Lung microvascular endothelial cell (primary cell): ENCODE data around the gene NOTCH3. TPM values are rescaled to one million over a fixed set of nuclear protein-coding genes. Genes with fewer than 3 reads are reported as not detected.

Experiments
- total RNA-seq: library from RNA; depleted of rRNA; stranded (reverse); fragments of >200 nt; gene quantifications from 2 replicates; pipeline ENCODE4 v1.2.1, GENCODE V29; 2014

Gene NOTCH3
- total RNA-seq, 1 donor from 2014 or later: 0.20 TPM

Other genes with a start within 250 kb of the NOTCH3 start
- not detected in 2 replicates for gene SLC1A6, start 221.1 kb downstream of the NOTCH3 start, total RNA-seq
- gene CASP14, start 151.5 kb downstream of the NOTCH3 start, total RNA-seq: not detected in 2 replicates
- gene OR1I1, start 118.8 kb downstream of the NOTCH3 start, total RNA-seq: not detected in 2 replicates
- 8.3 and 14.3 TPM in 2 replicates for gene SYDE1, start 93.6 kb downstream of the NOTCH3 start, total RNA-seq
- under 0.01 TPM in 1 of 2 replicates, not detected in the other for gene EPHX3, start 31.5 kb upstream of the NOTCH3 start, total RNA-seq
- 6.3 and 9.9 TPM in 2 replicates for gene BRD4, start 131.5 kb upstream of the NOTCH3 start, total RNA-seq
- gene AKAP8, start 178.8 kb upstream of the NOTCH3 start, total RNA-seq: 10.5 and 11.1 TPM in 2 replicates
- gene AKAP8L, start 218.0 kb upstream of the NOTCH3 start, total RNA-seq: 28.8 and 39.9 TPM in 2 replicates
- gene WIZ, start 249.0 kb upstream of the NOTCH3 start, total RNA-seq: 3.9 and 5.6 TPM in 2 replicates